Endothelial cell of umbilical vein (primary cell): ENCODE data around the gene CACNG5. TPM values are rescaled to one million over a fixed set of nuclear protein-coding genes. Genes with fewer than 3 reads are reported as not detected.

ENCODE experiments used
- BruUV-seq: library from RNA; stranded (reverse); fragments of 400-500 nt; replicated peaks from 2 replicates; lab custom pipeline; 2021; lab: Mats Ljungman, UMichigan
- CTCF ChIA-PET: fragments of 300-600, 350-600 bp; sonication (Branson Sonifier 250); formaldehyde crosslinking; loops from one replicate; lab custom pipeline; 2021; ENCODE audit warnings: antibody characterized with exemption, inconsistent platforms; lab: Charles Lee
- POLR2A ChIA-PET: fragments of 300-600, 350-600 bp; sonication (Branson Sonifier 250); formaldehyde crosslinking; loops from one replicate; lab custom pipeline; 2021; ENCODE audit warnings: antibody characterized with exemption, inconsistent platforms; lab: Charles Lee
- DNase-seq: peaks from one replicate; pipeline ENCODE4 v3.0.0-alpha.2; 2011; ENCODE audit warnings: low read depth, low spot score
- FAIRE-seq: peaks from 2 replicates; lab custom pipeline; 2011; peaks lifted over from hg19 to GRCh38; lab: Jason Lieb, UNC
- H2AFZ ChIP-seq: 2 replicates; pipeline ENCODE4 v1.6.0; 2012; ENCODE audit warnings: low read depth, low read length, control low read depth, inconsistent platforms
- H3K27ac ChIP-seq: 2 replicates; pipeline ENCODE4 v1.5.1; 2011; ENCODE audit warnings: low read depth, mild to moderate bottlenecking, control low read depth, low read length, moderate library complexity; ENCODE audit not compliant: insufficient read depth
- H3K27me3 ChIP-seq, 2 experiments: 2 replicates each; pipeline versions ENCODE4 v1.6.0 to v1.6.1; 2011; ENCODE audit warnings: low read length in 2 of 2, mixed read lengths in 1 of 2; ENCODE audit not compliant: control insufficient read depth in 2 of 2, insufficient read depth in 2 of 2
- H3K36me3 ChIP-seq, 2 experiments: 2 replicates in 1 of 2; 3 replicates in 1 of 2; pipeline ENCODE4 v1.5.1; 2011; ENCODE audit warnings: low read length in 2 of 2, mild to moderate bottlenecking in 1 of 2, moderate library complexity in 1 of 2; ENCODE audit not compliant: control insufficient read depth in 2 of 2, insufficient read depth in 2 of 2; ENCODE audit errors: extremely low read depth in 1 of 2
- H3K4me1 ChIP-seq: 3 replicates; pipeline ENCODE4 v1.5.1; 2011; ENCODE audit warnings: mild to moderate bottlenecking, low read length; ENCODE audit not compliant: control insufficient read depth, insufficient read depth; ENCODE audit errors: extremely low read depth
- H3K4me2 ChIP-seq: 2 replicates; pipeline ENCODE4 v1.6.1; 2011; ENCODE audit warnings: low read length, control low read depth, mixed read lengths; ENCODE audit not compliant: insufficient read depth
- H3K4me3 ChIP-seq, 3 experiments: fragments of 200-600 bp in 1 of 3; sonication (generic), shearing (Covaris generic) in 1 of 3; replicated peaks in 1 of 3; 2 replicates each; pipeline ENCODE4 v1.5.1; 2011 to 2016; ENCODE audit warnings: control low read depth in 3 of 3, low read length in 3 of 3, mild to moderate bottlenecking in 2 of 3, inconsistent platforms in 1 of 3, low read depth in 1 of 3, moderate library complexity in 1 of 3; ENCODE audit not compliant: insufficient read depth in 1 of 3
- H3K79me2 ChIP-seq: 2 replicates; pipeline ENCODE4 v1.6.0; 2012; ENCODE audit warnings: low read length, inconsistent platforms; ENCODE audit not compliant: control insufficient read depth, insufficient read depth
- H3K9ac ChIP-seq: replicated peaks from 2 replicates; pipeline ENCODE3; 2011; ENCODE audit warnings: low read length, control low read depth; ENCODE audit not compliant: insufficient read depth; ENCODE audit errors: extremely low read depth
- H3K9me1 ChIP-seq: replicated peaks from 3 replicates; pipeline ENCODE4 v1.6.0; 2011; ENCODE audit warnings: mild to moderate bottlenecking, low read length; ENCODE audit not compliant: control insufficient read depth, insufficient read depth; ENCODE audit errors: extremely low read depth
- H3K9me3 ChIP-seq: replicated peaks from 2 replicates; pipeline ENCODE4 v1.5.1; 2012; ENCODE audit warnings: low read length, inconsistent platforms; ENCODE audit not compliant: control insufficient read depth, insufficient read depth
- H4K20me1 ChIP-seq: replicated peaks from 2 replicates; pipeline ENCODE3; 2011; ENCODE audit warnings: mild to moderate bottlenecking, low read length; ENCODE audit not compliant: control insufficient read depth, insufficient read depth; ENCODE audit errors: extremely low read depth
- CTCF ChIP-seq, 2 donors: IDR thresholded peaks; 1 replicate in 1 of 2; 2 replicates in 1 of 2; pipeline ENCODE4 v1.5.1; 2011; ENCODE audit warnings: low read length in 2 of 2, mild to moderate bottlenecking in 2 of 2, moderate library complexity in 2 of 2, control low read depth in 1 of 2, inconsistent platforms in 1 of 2, low read depth in 1 of 2; ENCODE audit not compliant: insufficient read depth in 1 of 2; ENCODE audit errors: extremely low read depth in 1 of 2
- EZH2 ChIP-seq: IDR thresholded peaks from 2 replicates; pipeline ENCODE4 v1.6.1; 2012; ENCODE audit warnings: borderline replicate concordance, low read depth, mild to moderate bottlenecking, moderate library complexity, low read length, inconsistent platforms; ENCODE audit not compliant: severe bottlenecking
- FOS ChIP-seq: IDR thresholded peaks from 2 replicates; pipeline ENCODE4 v1.6.1; 2011; ENCODE audit warnings: mild to moderate bottlenecking, low read length, moderate library complexity, borderline replicate concordance; ENCODE audit not compliant: insufficient read depth
- GATA2 ChIP-seq: IDR thresholded peaks from 2 replicates; pipeline ENCODE4 v1.7.0; 2011; ENCODE audit warnings: low read depth, mild to moderate bottlenecking, moderate library complexity, mixed read lengths, low read length; ENCODE audit not compliant: insufficient read length, insufficient read depth
- JUN ChIP-seq: IDR thresholded peaks from 2 replicates; pipeline ENCODE4 v1.6.1; 2011; ENCODE audit warnings: borderline replicate concordance, low read depth; ENCODE audit not compliant: insufficient read length, insufficient read depth
- MAX ChIP-seq: IDR thresholded peaks from 2 replicates; pipeline ENCODE4 v1.6.1; 2011; ENCODE audit not compliant: insufficient read depth, insufficient read length
- MYC ChIP-seq: IDR thresholded peaks from one replicate; pipeline ENCODE4 v1.6.1; 2011; ENCODE audit warnings: mild to moderate bottlenecking, low read depth, low read length
- POLR2A ChIP-seq: IDR thresholded peaks from 2 replicates; pipeline ENCODE4 v1.6.1; 2012; ENCODE audit warnings: low read depth, mild to moderate bottlenecking, control low read depth, low read length
- POLR2AphosphoS5 ChIP-seq: IDR thresholded peaks from 2 replicates; pipeline ENCODE4 v1.6.1; 2012; ENCODE audit warnings: low read depth, mild to moderate bottlenecking, control low read depth, low read length, moderate library complexity; ENCODE audit not compliant: insufficient read depth
- dilution Hi-C: fragments of 300-500 bp; cut with MboI; formaldehyde crosslinking; loops from one replicate; pipeline ENCODE4 v1.15.0; 2019; ENCODE audit warnings: low sequenced_read_pairs; ENCODE audit not compliant: extremely low pct_ligation_motif_present
- intact Hi-C: fragments of 100-400 bp; cut with micrococcal nuclease; formaldehyde crosslinking; loops from one replicate; pipeline ENCODE4 v1.10.0; 2022
- polyA plus RNA-seq, 4 experiments: library from polyadenylated mRNA; depleted of rRNA in 3 of 4; stranded (reverse) in 3 of 4; unstranded in 1 of 4; fragments of >200 nt; gene quantifications; 2 replicates each; pipeline versions ENCODE4 v1.2.1 to v1.2.3, GENCODE V29; 2011 to 2012; ENCODE audit warnings: missing spikeins in 1 of 4
- total RNA-seq: library from RNA; stranded (reverse); gene quantifications from 2 replicates; pipeline ENCODE4 v1.2.3, GENCODE V29; 2021

CACNG5 gene
- total and polyA plus RNA-seq, 2 donors (not counting 3 experiments of a cell fraction or from before 2014, with no cell fraction given) = not detected

GRCh38 chr17:66822009-66822408 lies 12.9 kb upstream of the CACNG5 start:
- Histone ChIP-seq H2AFZ (no peak overlapping the region), H3K9ac (no peak overlapping the region), H3K9me1 (no peaks in the 10 kb centered on the region), H3K4me2 (no peak overlapping the region), H3K36me3 (no peaks in the 10 kb centered on the region), H3K4me1 (no peaks in the 10 kb centered on the region), H3K27ac (no peak overlapping the region), H3K9me3 (no peaks in the 10 kb centered on the region), H3K27me3 (peaks cover 0 to 4% of the 10 kb centered on the region in 2 experiments), H3K79me2 (no peaks in the 10 kb centered on the region), H3K4me3 (no peak overlapping the region), H4K20me1 (no peaks in the 10 kb centered on the region)
- POLR2A ChIA-PET = no interaction called here
- no TSS peak for BruUV-seq
- TF ChIP-seq MYC (no peak), POLR2AphosphoS5 (no peak), POLR2A (no peak), FOS (no peak), CTCF (IDR thresholded peaks at IDR 0.05; ENCODE audit: extremely low read depth in 1 of 2, insufficient read depth in 1 of 2, low read depth in 1 of 2, low read length in 2 of 2) (no peak), GATA2 (no peak), MAX (no peak), JUN (no peak), EZH2 (no peak)
- dilution Hi-C loops = no loop called here
- no peak for FAIRE-seq
- no peak for DNase-seq
- CTCF ChIA-PET = no interaction called here
- intact Hi-C loops = no loop called here
